OCI-LY1 (cell line): ENCODE data around the gene PAX3.

ENCODE experiments used
- H2AFZ ChIP-seq: fragments of 200-600 bp; sonication (generic), shearing (Covaris generic); 2 replicates; pipeline ENCODE4 v1.6.0; 2014; ENCODE audit warnings: antibody characterized with exemption, mild to moderate bottlenecking, low read length
- H3F3A ChIP-seq: fragments of 200-600 bp; sonication (generic), shearing (Covaris generic); 2 replicates; pipeline ENCODE4 v1.6.0; 2014; ENCODE audit warnings: mild to moderate bottlenecking, antibody characterized with exemption, low read length, moderate library complexity; ENCODE audit not compliant: insufficient read depth
- H3K27ac ChIP-seq: fragments of 200-600 bp; sonication (generic); 2 replicates; pipeline ENCODE4 v1.5.1; 2014; ENCODE audit warnings: low read length, mixed run types, mild to moderate bottlenecking, low read depth; ENCODE audit not compliant: poor library complexity, severe bottlenecking
- H3K27me3 ChIP-seq: fragments of 200-600 bp; sonication (generic); 2 replicates; pipeline ENCODE4 v1.6.0; 2014; ENCODE audit warnings: antibody characterized with exemption, mild to moderate bottlenecking, low read length, moderate library complexity; ENCODE audit not compliant: insufficient read depth
- H3K36me3 ChIP-seq: fragments of 200-600 bp; sonication (generic); 2 replicates; pipeline ENCODE4 v1.6.1; 2014; ENCODE audit warnings: mild to moderate bottlenecking, antibody characterized with exemption, low read length, moderate library complexity, mixed read lengths; ENCODE audit not compliant: insufficient read depth
- H3K4me1 ChIP-seq: fragments of 200-600 bp; sonication (generic); 2 replicates; pipeline ENCODE4 v1.5.1; 2014; ENCODE audit warnings: mild to moderate bottlenecking, low read length, moderate library complexity; ENCODE audit not compliant: insufficient read depth, severe bottlenecking
- H3K4me2 ChIP-seq: fragments of 200-600 bp; sonication (generic), shearing (Covaris generic); 2 replicates; pipeline ENCODE4 v1.6.1; 2014; ENCODE audit warnings: low read length
- H3K4me3 ChIP-seq: fragments of 200-600 bp; sonication (generic); 2 replicates; pipeline ENCODE4 v1.5.1; 2014; ENCODE audit warnings: low read length, low read depth, mild to moderate bottlenecking, mixed read lengths; ENCODE audit not compliant: poor library complexity, severe bottlenecking
- H3K79me2 ChIP-seq: fragments of 200-600 bp; shearing (Covaris generic); 2 replicates; pipeline ENCODE4 v1.6.1; 2016; ENCODE audit warnings: mixed run types, low read length, mixed read lengths; ENCODE audit not compliant: insufficient read depth
- H3K9ac ChIP-seq: fragments of 200-600 bp; sonication (generic), shearing (Covaris generic); 2 replicates; pipeline ENCODE4 v1.6.1; 2014; ENCODE audit warnings: mild to moderate bottlenecking, low read length, mixed read lengths
- H3K9me2 ChIP-seq: fragments of 200-600 bp; sonication (generic), shearing (Covaris generic); 2 replicates; pipeline ENCODE4 v1.6.1; 2014; ENCODE audit warnings: low read depth, mild to moderate bottlenecking, low read length, mixed read lengths
- H3K9me3 ChIP-seq: fragments of 200-600 bp; shearing (Covaris generic); 2 replicates; pipeline ENCODE4 v1.6.1; 2014; ENCODE audit warnings: low read length, mixed read lengths
- H4K20me1 ChIP-seq: fragments of 200-600 bp; sonication (generic), shearing (Covaris generic); 2 replicates; pipeline ENCODE4 v1.6.0; 2016; ENCODE audit warnings: mild to moderate bottlenecking, low read length; ENCODE audit not compliant: insufficient read depth
- CTCF ChIP-seq: fragments of 200-600 bp; sonication (generic), shearing (Covaris generic); IDR thresholded peaks from 2 replicates; pipeline ENCODE4 v1.5.1; 2017; ENCODE audit warnings: mild to moderate bottlenecking, antibody characterized with exemption, low read length, moderate library complexity, mixed read lengths
- EZH2 ChIP-seq: fragments of 200-600 bp; sonication (generic), shearing (Covaris generic); IDR thresholded peaks from 2 replicates; pipeline ENCODE4 v1.8.0; 2017; ENCODE audit warnings: borderline replicate concordance, mixed run types, mild to moderate bottlenecking, antibody characterized with exemption, low read length, moderate library complexity, mixed read lengths

The PAX3 gene

DNA sequence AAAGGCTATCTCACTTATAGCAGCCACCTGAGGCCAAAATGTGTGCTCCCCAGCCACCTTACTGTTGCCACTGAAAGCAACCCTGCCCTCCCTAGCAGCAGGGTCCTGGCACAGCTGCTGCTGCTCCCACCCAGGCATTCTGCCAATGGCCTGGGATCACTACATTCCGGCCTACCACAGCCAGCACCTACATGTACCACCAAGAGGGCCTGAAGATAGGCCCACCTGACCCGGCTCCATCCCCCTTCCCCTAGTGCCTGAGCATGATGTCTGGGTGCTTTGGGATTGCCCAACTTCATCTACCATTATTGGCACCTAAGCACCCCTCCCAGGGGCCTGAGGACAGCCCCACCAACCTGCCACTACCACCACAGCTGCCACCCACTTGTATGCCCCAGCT lies 34.6 kb upstream of the PAX3 start:
- Histone ChIP-seq H3K36me3 (no peaks in the 10 kb centered on the region), H3K9me2 (no peaks in the 10 kb centered on the region), H3F3A (no peaks in the 10 kb centered on the region), H3K4me3 (no peak overlapping the region), H3K79me2 (no peaks in the 10 kb centered on the region), H3K27ac (no peak overlapping the region), H3K9me3 (0 out of 2 replicates have a peak, but pooled peaks cover 2% of the 10 kb centered on the region), H3K9ac (no peak overlapping the region), H4K20me1 (no peaks in the 10 kb centered on the region), H3K4me1 (no peaks in the 10 kb centered on the region), H3K27me3 (no peaks in the 10 kb centered on the region), H3K4me2 (no peak overlapping the region), H2AFZ (no peak overlapping the region)
- TF ChIP-seq CTCF (no peak), EZH2 (no peak)

DNA sequence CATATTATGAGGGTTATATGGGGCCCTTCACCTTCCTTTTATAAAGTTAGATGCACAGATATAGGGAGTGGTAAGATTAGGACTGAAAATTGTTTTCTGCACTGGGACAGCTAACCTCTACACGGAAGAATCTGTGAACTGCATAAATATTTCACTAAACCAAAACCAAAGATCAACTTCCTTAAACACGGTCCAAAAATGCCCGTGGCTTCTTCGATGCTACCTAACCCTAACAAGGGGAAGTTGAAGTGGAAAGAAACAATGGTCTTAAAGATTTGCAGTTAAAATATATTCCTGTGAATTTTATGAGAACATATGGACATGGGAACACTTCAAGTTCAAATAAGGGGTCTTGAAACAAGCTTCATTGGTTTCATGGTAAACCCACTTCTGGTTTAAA lies 33.3 kb upstream of the PAX3 start:
- no peak overlapping the region for H3K9ac ChIP-seq
- no peaks in the 10 kb centered on the region for H3K79me2 ChIP-seq
- H3K9me3 ChIP-seq, result 0 out of 2 replicates have a peak, but pooled peaks cover 2% of the 10 kb centered on the region
- H3K36me3 ChIP-seq, result no peaks in the 10 kb centered on the region
- no peak overlapping the region for H3K4me2 ChIP-seq
- H4K20me1 ChIP-seq, result no peaks in the 10 kb centered on the region
- no peaks in the 10 kb centered on the region for H3K27me3 ChIP-seq
- H3K27ac ChIP-seq, result no peak overlapping the region
- H3K4me1 ChIP-seq, result no peaks in the 10 kb centered on the region
- no peaks in the 10 kb centered on the region for H3K9me2 ChIP-seq
- no peaks in the 10 kb centered on the region for H3F3A ChIP-seq
- H3K4me3 ChIP-seq, result no peak overlapping the region
- H2AFZ ChIP-seq, result no peak overlapping the region
- TF ChIP-seq EZH2 (no peak), CTCF (no peak)

DNA sequence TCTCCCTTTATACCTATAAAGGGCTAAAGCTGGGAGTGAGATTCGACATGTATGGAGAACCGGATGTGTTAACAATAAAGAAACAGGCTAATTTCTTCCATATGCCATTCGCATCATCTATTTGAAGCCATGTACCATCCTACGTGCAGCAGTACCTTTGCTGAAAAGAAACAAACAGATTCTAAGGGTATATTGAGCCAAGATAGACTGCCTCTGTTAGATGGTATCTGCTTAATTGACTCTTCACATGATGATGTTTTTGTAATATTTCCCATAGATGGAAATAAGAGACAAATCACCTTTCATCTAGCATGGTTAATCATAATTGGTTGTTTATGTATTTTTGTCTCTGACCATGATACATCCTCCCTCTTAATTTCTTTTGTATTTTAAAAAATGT lies 32.1 kb upstream of the PAX3 start:
- H3K27ac ChIP-seq, result no peak overlapping the region
- no peak overlapping the region for H2AFZ ChIP-seq
- no peak overlapping the region for H3K9ac ChIP-seq
- no peak overlapping the region for H3K4me2 ChIP-seq
- H3K36me3 ChIP-seq, result no peaks in the 10 kb centered on the region
- no peaks in the 10 kb centered on the region for H3F3A ChIP-seq
- no peaks in the 10 kb centered on the region for H3K27me3 ChIP-seq
- no peak overlapping the region for H3K4me3 ChIP-seq
- H3K9me2 ChIP-seq, result no peaks in the 10 kb centered on the region
- H3K9me3 ChIP-seq, result 0 out of 2 replicates have a peak, but pooled peaks cover 2% of the 10 kb centered on the region
- TF ChIP-seq CTCF, result no peak
- TF ChIP-seq EZH2, result no peak
- no peaks in the 10 kb centered on the region for H4K20me1 ChIP-seq
- H3K4me1 ChIP-seq, result no peaks in the 10 kb centered on the region
- no peaks in the 10 kb centered on the region for H3K79me2 ChIP-seq
